ENCODE measurements around the gene SMIM27.
"Not testable (repeated sequence)": the region's sequence is repeated elsewhere in the genome, so short reads cannot be mapped to it uniquely, and the experiment has no call there.

Gene SMIM27

DNA sequence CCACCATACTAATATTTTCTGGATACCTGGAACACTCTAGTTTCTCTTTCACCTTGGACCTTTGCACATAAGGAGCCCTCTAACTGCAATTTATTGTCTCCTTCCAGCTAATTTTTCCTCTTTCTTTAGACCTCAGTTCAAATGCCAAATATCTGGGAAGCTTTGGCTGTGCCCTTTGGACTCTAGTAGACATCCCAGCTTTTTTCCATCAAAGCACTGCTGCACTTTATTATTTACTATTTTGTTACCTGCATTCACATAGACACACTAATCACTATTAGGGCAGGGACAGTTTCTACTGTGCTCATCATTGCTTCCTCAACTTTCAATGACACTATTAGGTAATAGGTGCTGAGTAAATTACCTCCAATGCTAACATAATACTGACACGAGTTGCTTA lies 28.2 kb upstream of the SMIM27 start:
- H3K9me3 ChIP-seq (ENCODE audit: low read length), result peaks cover 10% of the 10 kb centered on the region
- H3K27me3 ChIP-seq (ENCODE audit: insufficient read depth, low read length), result no peaks in the 10 kb centered on the region
- no peaks in the 10 kb centered on the region for H3K36me3 ChIP-seq (ENCODE audit: insufficient read depth, low read length)
- no peaks in the 10 kb centered on the region for H3K9me2 ChIP-seq (ENCODE audit: low read depth, low read length)
- H3K4me3 ChIP-seq (ENCODE audit: low read depth, low read length, poor library complexity, severe bottlenecking), result no peak overlapping the region
- H3K4me2 ChIP-seq (ENCODE audit: low read length), result no peak overlapping the region
- no peak overlapping the region for H3K27ac ChIP-seq (ENCODE audit: low read depth, low read length, poor library complexity, severe bottlenecking)
- no peak overlapping the region for H2AFZ ChIP-seq (ENCODE audit: low read length)
- peaks cover 17% of the 10 kb centered on the region for H3K4me1 ChIP-seq (ENCODE audit: insufficient read depth, low read length, severe bottlenecking)
- no peaks in the 10 kb centered on the region for H3F3A ChIP-seq (ENCODE audit: insufficient read depth, low read length)
- no peak overlapping the region for H3K9ac ChIP-seq (ENCODE audit: low read length)
- H4K20me1 ChIP-seq (ENCODE audit: insufficient read depth, low read length), result no peaks in the 10 kb centered on the region
- TF ChIP-seq CTCF (IDR thresholded peaks at IDR 0.05; ENCODE audit: low read length) (no peak), EZH2 (IDR thresholded peaks at IDR 0.05; ENCODE audit: borderline replicate concordance, low read length) (no peak)
- H3K79me2 ChIP-seq (ENCODE audit: insufficient read depth, low read length), result no peaks in the 10 kb centered on the region

GRCh38 chr9:32524558-32524891 lies 27.6 kb upstream of the SMIM27 start:
- H3F3A ChIP-seq (ENCODE audit: insufficient read depth, low read length); H3K9me3 ChIP-seq (ENCODE audit: low read length); H4K20me1 ChIP-seq (ENCODE audit: insufficient read depth, low read length); H3K4me2 ChIP-seq (ENCODE audit: low read length); H3K79me2 ChIP-seq (ENCODE audit: insufficient read depth, low read length); H3K9me2 ChIP-seq (ENCODE audit: low read depth, low read length); H3K4me3 ChIP-seq (ENCODE audit: low read depth, low read length, poor library complexity, severe bottlenecking); H3K36me3 ChIP-seq (ENCODE audit: insufficient read depth, low read length); H3K27me3 ChIP-seq (ENCODE audit: insufficient read depth, low read length); H3K9ac ChIP-seq (ENCODE audit: low read length); H2AFZ ChIP-seq (ENCODE audit: low read length); H3K27ac ChIP-seq (ENCODE audit: low read depth, low read length, poor library complexity, severe bottlenecking): not testable (repeated sequence)
- H3K4me1 ChIP-seq (ENCODE audit: insufficient read depth, low read length, severe bottlenecking), result peaks cover 17% of the 10 kb centered on the region

DNA sequence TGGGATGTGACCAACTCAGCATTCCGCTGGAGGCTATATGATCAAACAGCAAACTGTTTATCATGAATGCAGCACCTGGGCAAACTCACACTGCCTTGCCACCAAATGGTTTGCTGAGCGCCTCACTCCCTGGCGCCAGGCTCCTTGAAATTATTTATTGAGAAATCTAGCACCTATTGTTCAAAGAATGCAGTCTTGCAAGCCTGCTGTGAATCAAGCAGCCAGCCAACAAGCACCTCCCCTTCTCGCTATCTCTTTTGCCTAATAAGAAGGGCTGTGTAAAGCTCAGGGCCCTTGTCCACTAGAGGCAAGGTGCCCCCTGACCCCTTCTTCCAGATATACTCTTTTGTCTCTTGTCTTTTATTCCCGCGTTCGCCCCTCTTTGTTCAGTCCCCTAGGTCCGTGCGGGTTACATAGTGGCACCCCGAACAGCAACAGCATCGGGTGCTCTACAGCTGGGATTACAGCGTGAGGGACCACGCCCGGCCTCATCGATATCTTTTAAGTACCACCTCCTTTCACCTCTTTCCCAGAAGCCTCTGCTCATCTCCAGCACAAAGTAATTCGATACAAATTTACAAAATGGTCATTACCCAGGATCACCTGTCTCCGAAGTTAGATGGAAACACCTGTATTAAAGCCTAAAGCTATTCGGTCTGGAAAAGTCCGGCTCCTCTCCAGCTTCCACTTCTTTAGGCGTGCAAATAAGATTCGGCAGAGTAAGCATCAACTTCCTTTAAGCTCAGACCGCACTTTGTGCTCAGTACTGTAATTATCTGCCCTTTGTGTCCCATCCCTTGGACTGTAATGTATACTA lies 27.0 kb upstream of the SMIM27 start:
- H3K9ac ChIP-seq (ENCODE audit: low read length), result peak overlapping the region; percentile 73

More for the DNA sequence above, 27.0 kb upstream of the SMIM27 start:
- Histone ChIP-seq H3K4me3 (ENCODE audit: low read depth, low read length, poor library complexity, severe bottlenecking) (peak overlapping the region; percentile 65), H3F3A (ENCODE audit: insufficient read depth, low read length) (no peaks in the 10 kb centered on the region), H3K27me3 (ENCODE audit: insufficient read depth, low read length) (no peaks in the 10 kb centered on the region), H3K9me2 (ENCODE audit: low read depth, low read length) (no peaks in the 10 kb centered on the region), H2AFZ (ENCODE audit: low read length) (0 out of 2 replicates have a peak overlapping the region, but pooled peaks have one; percentile 81), H3K9me3 (ENCODE audit: low read length) (peaks cover 4% of the 10 kb centered on the region), H3K79me2 (ENCODE audit: insufficient read depth, low read length) (no peaks in the 10 kb centered on the region), H3K4me2 (ENCODE audit: low read length) (peak overlapping the region; percentile 94), H3K36me3 (ENCODE audit: insufficient read depth, low read length) (no peaks in the 10 kb centered on the region), H3K27ac (ENCODE audit: low read depth, low read length, poor library complexity, severe bottlenecking) (peak overlapping the region; percentile 4), H4K20me1 (ENCODE audit: insufficient read depth, low read length) (no peaks in the 10 kb centered on the region), H3K4me1 (ENCODE audit: insufficient read depth, low read length, severe bottlenecking) (peaks cover 17% of the 10 kb centered on the region)
- TF ChIP-seq CTCF (IDR thresholded peaks at IDR 0.05; ENCODE audit: low read length), result no peak
- no peak for TF ChIP-seq EZH2 (IDR thresholded peaks at IDR 0.05; ENCODE audit: borderline replicate concordance, low read length)
